H1 (cell line): ENCODE results near the gene SECTM1. TPM values are rescaled to one million over a fixed set of nuclear protein-coding genes. Genes with fewer than 3 reads are reported as not detected.

Experiments used
- BCL11A ChIP-seq, 2 experiments: IDR thresholded peaks; one replicate each; pipeline ENCODE4 v1.6.1; 2011; ENCODE audit warnings: low read depth in 2 of 2, low read length in 2 of 2, mild to moderate bottlenecking in 2 of 2
- CBX5 ChIP-seq: fragments of 300-800, 300-1000 bp; sonication (generic); IDR thresholded peaks from 2 replicates; pipeline ENCODE4 v1.7.1; 2016; ENCODE audit warnings: antibody characterized with exemption, low read length, low read depth
- E2F6 ChIP-seq: IDR thresholded peaks from 2 replicates; pipeline ENCODE4 v1.6.1; 2012; ENCODE audit warnings: inconsistent platforms
- NANOG ChIP-seq: IDR thresholded peaks from 2 replicates; pipeline ENCODE4 v1.6.1; 2011; ENCODE audit warnings: low read length, low read depth, mild to moderate bottlenecking, inconsistent platforms; ENCODE audit not compliant: insufficient read depth, poor library complexity, severe bottlenecking
- PHF8 ChIP-seq: fragments of 200-600 bp; sonication (generic); conservative IDR thresholded peaks from 2 replicates; pipeline ENCODE4 v1.7.1; 2012; ENCODE audit warnings: low read depth, mild to moderate bottlenecking, inconsistent platforms, low read length, moderate library complexity
- POLR2A ChIP-seq, 2 experiments: IDR thresholded peaks; 1 replicate in 1 of 2; 2 replicates in 1 of 2; pipeline ENCODE4 v1.6.1; 2011; ENCODE audit warnings: low read depth in 2 of 2, low read length in 2 of 2, mild to moderate bottlenecking in 2 of 2; ENCODE audit errors: control extremely low read depth in 1 of 2
- RFX5 ChIP-seq: IDR thresholded peaks from 2 replicates; pipeline ENCODE4 v1.6.1; 2011; ENCODE audit warnings: low read depth, low read length, improper control_type of control experiment, borderline replicate concordance
- TAF1 ChIP-seq: IDR thresholded peaks from 2 replicates; pipeline ENCODE4 v1.6.1; 2011; ENCODE audit warnings: mild to moderate bottlenecking, low read depth, low read length
- TBP ChIP-seq: IDR thresholded peaks from 2 replicates; pipeline ENCODE4 v1.6.1; 2011; ENCODE audit warnings: low read depth, low read length, improper control_type of control experiment
- polyA plus RNA-seq, 7 experiments: library from polyadenylated mRNA; depleted of rRNA in 3 of 7; stranded (reverse) in 5 of 7; unstranded in 2 of 7; fragments of >200 nt in 5 of 7; fragments of 200-250 nt in 2 of 7; gene quantifications; 1 replicate in 5 of 7; 2 replicates in 1 of 7; 4 replicates in 1 of 7; pipeline versions ENCODE4 v1.2.1 to v1.2.3, GENCODE V29; 2011 to 2013; ENCODE audit warnings: missing spikeins in 2 of 7, mixed read lengths in 2 of 7
- total RNA-seq: library from RNA; stranded (reverse); fragmentation: NEBNext Ultra II Directional; extraction: Animal tissue kit (Norgen Biotek cat#: 25700); gene quantifications from 2 replicates; pipeline ENCODE4 v1.2.1, GENCODE V29; 2021
- TF ChIP-seq, protein P1 (sequence below): fragments of 300-600 bp; sonication (generic); IDR thresholded peaks from 2 replicates; pipeline ENCODE4 v1.7.1; 2012; ENCODE audit warnings: low read length, moderate library complexity, mild to moderate bottlenecking, inconsistent platforms; ENCODE audit not compliant: insufficient replicate concordance

SECTM1 gene
- total and polyA plus RNA-seq, 2 of the 8 experiments (the other 6 are each of a cell fraction or from before 2014, with no cell fraction given) = 0.20 to 0.65 TPM

- TF ChIP-seq, protein P1, sequence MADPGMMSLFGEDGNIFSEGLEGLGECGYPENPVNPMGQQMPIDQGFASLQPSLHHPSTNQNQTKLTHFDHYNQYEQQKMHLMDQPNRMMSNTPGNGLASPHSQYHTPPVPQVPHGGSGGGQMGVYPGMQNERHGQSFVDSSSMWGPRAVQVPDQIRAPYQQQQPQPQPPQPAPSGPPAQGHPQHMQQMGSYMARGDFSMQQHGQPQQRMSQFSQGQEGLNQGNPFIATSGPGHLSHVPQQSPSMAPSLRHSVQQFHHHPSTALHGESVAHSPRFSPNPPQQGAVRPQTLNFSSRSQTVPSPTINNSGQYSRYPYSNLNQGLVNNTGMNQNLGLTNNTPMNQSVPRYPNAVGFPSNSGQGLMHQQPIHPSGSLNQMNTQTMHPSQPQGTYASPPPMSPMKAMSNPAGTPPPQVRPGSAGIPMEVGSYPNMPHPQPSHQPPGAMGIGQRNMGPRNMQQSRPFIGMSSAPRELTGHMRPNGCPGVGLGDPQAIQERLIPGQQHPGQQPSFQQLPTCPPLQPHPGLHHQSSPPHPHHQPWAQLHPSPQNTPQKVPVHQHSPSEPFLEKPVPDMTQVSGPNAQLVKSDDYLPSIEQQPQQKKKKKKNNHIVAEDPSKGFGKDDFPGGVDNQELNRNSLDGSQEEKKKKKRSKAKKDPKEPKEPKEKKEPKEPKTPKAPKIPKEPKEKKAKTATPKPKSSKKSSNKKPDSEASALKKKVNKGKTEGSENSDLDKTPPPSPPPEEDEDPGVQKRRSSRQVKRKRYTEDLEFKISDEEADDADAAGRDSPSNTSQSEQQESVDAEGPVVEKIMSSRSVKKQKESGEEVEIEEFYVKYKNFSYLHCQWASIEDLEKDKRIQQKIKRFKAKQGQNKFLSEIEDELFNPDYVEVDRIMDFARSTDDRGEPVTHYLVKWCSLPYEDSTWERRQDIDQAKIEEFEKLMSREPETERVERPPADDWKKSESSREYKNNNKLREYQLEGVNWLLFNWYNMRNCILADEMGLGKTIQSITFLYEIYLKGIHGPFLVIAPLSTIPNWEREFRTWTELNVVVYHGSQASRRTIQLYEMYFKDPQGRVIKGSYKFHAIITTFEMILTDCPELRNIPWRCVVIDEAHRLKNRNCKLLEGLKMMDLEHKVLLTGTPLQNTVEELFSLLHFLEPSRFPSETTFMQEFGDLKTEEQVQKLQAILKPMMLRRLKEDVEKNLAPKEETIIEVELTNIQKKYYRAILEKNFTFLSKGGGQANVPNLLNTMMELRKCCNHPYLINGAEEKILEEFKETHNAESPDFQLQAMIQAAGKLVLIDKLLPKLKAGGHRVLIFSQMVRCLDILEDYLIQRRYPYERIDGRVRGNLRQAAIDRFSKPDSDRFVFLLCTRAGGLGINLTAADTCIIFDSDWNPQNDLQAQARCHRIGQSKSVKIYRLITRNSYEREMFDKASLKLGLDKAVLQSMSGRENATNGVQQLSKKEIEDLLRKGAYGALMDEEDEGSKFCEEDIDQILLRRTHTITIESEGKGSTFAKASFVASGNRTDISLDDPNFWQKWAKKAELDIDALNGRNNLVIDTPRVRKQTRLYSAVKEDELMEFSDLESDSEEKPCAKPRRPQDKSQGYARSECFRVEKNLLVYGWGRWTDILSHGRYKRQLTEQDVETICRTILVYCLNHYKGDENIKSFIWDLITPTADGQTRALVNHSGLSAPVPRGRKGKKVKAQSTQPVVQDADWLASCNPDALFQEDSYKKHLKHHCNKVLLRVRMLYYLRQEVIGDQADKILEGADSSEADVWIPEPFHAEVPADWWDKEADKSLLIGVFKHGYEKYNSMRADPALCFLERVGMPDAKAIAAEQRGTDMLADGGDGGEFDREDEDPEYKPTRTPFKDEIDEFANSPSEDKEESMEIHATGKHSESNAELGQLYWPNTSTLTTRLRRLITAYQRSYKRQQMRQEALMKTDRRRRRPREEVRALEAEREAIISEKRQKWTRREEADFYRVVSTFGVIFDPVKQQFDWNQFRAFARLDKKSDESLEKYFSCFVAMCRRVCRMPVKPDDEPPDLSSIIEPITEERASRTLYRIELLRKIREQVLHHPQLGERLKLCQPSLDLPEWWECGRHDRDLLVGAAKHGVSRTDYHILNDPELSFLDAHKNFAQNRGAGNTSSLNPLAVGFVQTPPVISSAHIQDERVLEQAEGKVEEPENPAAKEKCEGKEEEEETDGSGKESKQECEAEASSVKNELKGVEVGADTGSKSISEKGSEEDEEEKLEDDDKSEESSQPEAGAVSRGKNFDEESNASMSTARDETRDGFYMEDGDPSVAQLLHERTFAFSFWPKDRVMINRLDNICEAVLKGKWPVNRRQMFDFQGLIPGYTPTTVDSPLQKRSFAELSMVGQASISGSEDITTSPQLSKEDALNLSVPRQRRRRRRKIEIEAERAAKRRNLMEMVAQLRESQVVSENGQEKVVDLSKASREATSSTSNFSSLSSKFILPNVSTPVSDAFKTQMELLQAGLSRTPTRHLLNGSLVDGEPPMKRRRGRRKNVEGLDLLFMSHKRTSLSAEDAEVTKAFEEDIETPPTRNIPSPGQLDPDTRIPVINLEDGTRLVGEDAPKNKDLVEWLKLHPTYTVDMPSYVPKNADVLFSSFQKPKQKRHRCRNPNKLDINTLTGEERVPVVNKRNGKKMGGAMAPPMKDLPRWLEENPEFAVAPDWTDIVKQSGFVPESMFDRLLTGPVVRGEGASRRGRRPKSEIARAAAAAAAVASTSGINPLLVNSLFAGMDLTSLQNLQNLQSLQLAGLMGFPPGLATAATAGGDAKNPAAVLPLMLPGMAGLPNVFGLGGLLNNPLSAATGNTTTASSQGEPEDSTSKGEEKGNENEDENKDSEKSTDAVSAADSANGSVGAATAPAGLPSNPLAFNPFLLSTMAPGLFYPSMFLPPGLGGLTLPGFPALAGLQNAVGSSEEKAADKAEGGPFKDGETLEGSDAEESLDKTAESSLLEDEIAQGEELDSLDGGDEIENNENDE = no peak
- TF ChIP-seq TBP (no peak), PHF8 (no peak), RFX5 (no peak), NANOG (no peak), TAF1 (no peak), POLR2A (IDR thresholded peaks at IDR 0.05; ENCODE audit: control extremely low read depth in 1 of 2, low read depth in 2 of 2, low read length in 2 of 2) (no peak), E2F6 (no peak), BCL11A (IDR thresholded peaks at IDR 0.05; ENCODE audit: low read depth in 2 of 2, low read length in 2 of 2) (no peak), CBX5 (no peak)
These were observed 1.2 kb upstream of the SECTM1 start (continued) for GRCh38 chr17:82334622-82335394.
